GM13976 (cell line): ENCODE measurements around the gene GNA12.

Experiments
- DNase-seq: peaks from one replicate; pipeline ENCODE4 v3.0.0; 2012; ENCODE audit warnings: low spot score
- CTCF ChIP-seq: IDR thresholded peaks from 2 replicates; pipeline ENCODE4 v1.5.1; 2012; ENCODE audit warnings: borderline replicate concordance, mild to moderate bottlenecking; ENCODE audit not compliant: insufficient read depth; ENCODE audit errors: extremely low read depth, missing control alignments, control extremely low read depth
- in situ Hi-C: fragments of 300-500 bp; cut with MboI; formaldehyde crosslinking; loops from one replicate; pipeline ENCODE4 v1.12.0; 2022; ENCODE audit warnings: low sequenced_read_pairs, mixed read lengths, inconsistent platforms; ENCODE audit not compliant: unreplicated experiment

The GNA12 gene

GRCh38 chr7:2777898-2778535 is 66.1 kb downstream of the GNA12 start:
- no peak for DNase-seq
- no peak for TF ChIP-seq CTCF
- in situ Hi-C loops, result no loop called here

- no peak for DNase-seq
- in situ Hi-C loops, result no loop called here
- no peak for TF ChIP-seq CTCF
Measured at GRCh38 chr7:2776401-2776800, 67.7 kb downstream of the GNA12 start.

GRCh38 chr7:2775785-2776184 is 68.3 kb downstream of the GNA12 start:
- TF ChIP-seq CTCF, result no peak
- no peak for DNase-seq
- in situ Hi-C loops, result no loop called here

GRCh38 chr7:2775376-2775775 is 68.7 kb downstream of the GNA12 start:
- no peak for TF ChIP-seq CTCF
- in situ Hi-C loops, result no loop called here
- no peak for DNase-seq

- in situ Hi-C loops, result no loop called here
- DNase-seq, result no peak
- no peak for TF ChIP-seq CTCF
Measured at GRCh38 chr7:2774935-2775334, 69.2 kb downstream of the GNA12 start.

- no peak for TF ChIP-seq CTCF
- in situ Hi-C loops, result no loop called here
- DNase-seq, result no peak
Measured at GRCh38 chr7:2774280-2774679, 69.8 kb downstream of the GNA12 start.
